HUES48 (cell line): Measurements from ENCODE around the gene PPARGC1A.

ENCODE experiments used
- H3K27ac ChIP-seq: one replicate; pipeline ENCODE4 v1.7.0; 2013; ENCODE audit warnings: low read depth, low read length, inconsistent platforms
- H3K27me3 ChIP-seq: 2 replicates; pipeline ENCODE4 v1.6.1; 2013; ENCODE audit warnings: mild to moderate bottlenecking, low read length; ENCODE audit not compliant: control insufficient read depth, insufficient read depth
- H3K36me3 ChIP-seq: 2 replicates; pipeline ENCODE4 v1.6.1; 2013; ENCODE audit warnings: low read length; ENCODE audit not compliant: control insufficient read depth, insufficient read depth
- H3K4me1 ChIP-seq: 2 replicates; pipeline ENCODE4 v1.6.1; 2013; ENCODE audit warnings: mild to moderate bottlenecking, low read length; ENCODE audit not compliant: control insufficient read depth, insufficient read depth
- H3K4me3 ChIP-seq: 2 replicates; pipeline ENCODE4 v1.5.1; 2013; ENCODE audit warnings: mild to moderate bottlenecking, low read depth, low read length
- H3K9ac ChIP-seq: 2 replicates; pipeline ENCODE4 v1.6.1; 2013; ENCODE audit warnings: mild to moderate bottlenecking, low read depth, low read length, moderate library complexity
- H3K9me3 ChIP-seq: 2 replicates; pipeline ENCODE4 v1.6.1; 2013; ENCODE audit warnings: low read length; ENCODE audit not compliant: control insufficient read depth, insufficient read depth

The PPARGC1A gene

DNA sequence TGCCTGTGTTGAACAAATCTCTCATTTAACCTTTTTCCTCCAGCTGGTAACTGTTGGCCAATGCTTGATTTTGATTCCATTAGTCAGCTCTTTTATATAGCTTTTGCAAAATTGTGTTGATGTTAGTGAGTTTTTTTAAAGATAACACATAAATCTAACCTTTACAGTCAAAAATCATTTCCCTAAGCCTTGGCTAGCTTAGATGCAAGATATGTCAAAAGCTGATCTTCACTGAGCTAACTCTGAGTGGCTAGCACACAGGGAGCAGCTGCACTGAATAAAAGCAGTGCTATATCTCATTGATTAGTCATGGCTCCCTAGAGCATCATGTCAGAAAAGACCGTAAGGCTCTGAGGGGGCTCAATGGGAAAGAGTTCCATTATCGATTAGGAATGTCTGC is 78.7 kb downstream of the PPARGC1A start:
- H3K36me3 ChIP-seq, result no peaks in the 10 kb centered on the region
- no peaks in the 10 kb centered on the region for H3K9me3 ChIP-seq

DNA sequence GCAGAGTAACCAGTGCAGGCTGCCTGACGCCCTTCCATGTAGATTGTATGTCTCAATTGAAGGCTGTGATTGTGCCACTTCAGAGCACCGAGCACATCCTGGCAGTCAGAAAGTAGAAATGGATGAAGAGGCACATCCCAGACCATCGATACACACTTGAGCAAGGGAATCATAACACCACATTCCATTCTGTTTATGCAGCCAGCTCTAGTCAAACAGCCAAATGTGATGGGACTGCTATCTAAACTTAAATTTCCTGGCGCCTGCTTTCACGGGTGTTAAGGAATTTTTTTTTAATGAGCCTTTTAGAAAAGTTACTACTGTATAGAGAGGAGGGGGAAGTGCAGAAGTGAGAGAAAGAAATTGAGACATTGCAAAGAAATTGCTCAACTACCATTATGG is 84.4 kb downstream of the PPARGC1A start:
- Histone ChIP-seq H3K4me1 (no peaks in the 10 kb centered on the region), H3K36me3 (no peaks in the 10 kb centered on the region), H3K9me3 (no peaks in the 10 kb centered on the region), H3K27ac (no peak overlapping the region), H3K4me3 (no peak overlapping the region), H3K27me3 (no peaks in the 10 kb centered on the region), H3K9ac (no peak overlapping the region)

More for the DNA sequence above, 78.7 kb downstream of the PPARGC1A start:
- Histone ChIP-seq H3K27me3 (no peaks in the 10 kb centered on the region), H3K9ac (no peak overlapping the region), H3K4me3 (no peak overlapping the region), H3K4me1 (0 out of 2 replicates have a peak, but pooled peaks cover 2% of the 10 kb centered on the region), H3K27ac (no peak overlapping the region)

DNA sequence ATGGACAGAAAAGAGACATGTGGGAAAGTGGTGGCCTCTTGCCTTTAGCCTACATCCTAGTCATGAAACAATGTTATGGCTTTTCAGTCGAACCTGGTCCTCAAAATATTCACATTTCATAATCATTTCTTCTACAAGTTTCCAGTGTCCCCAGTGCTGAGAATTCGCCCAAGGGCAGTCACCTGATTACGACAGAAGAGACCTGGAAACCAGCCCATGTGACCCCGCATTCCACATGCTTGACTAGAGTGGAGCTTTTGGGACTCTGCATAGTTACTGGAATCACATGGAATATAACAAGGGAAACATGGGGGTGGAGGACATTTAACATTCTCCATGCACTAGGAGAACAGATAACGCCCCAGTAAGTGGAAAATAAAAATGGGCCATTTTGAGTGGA is 100.1 kb downstream of the PPARGC1A start:
- no peak overlapping the region for H3K9ac ChIP-seq
- H3K27me3 ChIP-seq, result no peaks in the 10 kb centered on the region
- no peaks in the 10 kb centered on the region for H3K36me3 ChIP-seq
- no peak overlapping the region for H3K4me3 ChIP-seq
- no peak overlapping the region for H3K27ac ChIP-seq
- no peaks in the 10 kb centered on the region for H3K9me3 ChIP-seq
- peaks cover 7% of the 10 kb centered on the region; the same call in 1 of the 2 replicates for H3K4me1 ChIP-seq

DNA sequence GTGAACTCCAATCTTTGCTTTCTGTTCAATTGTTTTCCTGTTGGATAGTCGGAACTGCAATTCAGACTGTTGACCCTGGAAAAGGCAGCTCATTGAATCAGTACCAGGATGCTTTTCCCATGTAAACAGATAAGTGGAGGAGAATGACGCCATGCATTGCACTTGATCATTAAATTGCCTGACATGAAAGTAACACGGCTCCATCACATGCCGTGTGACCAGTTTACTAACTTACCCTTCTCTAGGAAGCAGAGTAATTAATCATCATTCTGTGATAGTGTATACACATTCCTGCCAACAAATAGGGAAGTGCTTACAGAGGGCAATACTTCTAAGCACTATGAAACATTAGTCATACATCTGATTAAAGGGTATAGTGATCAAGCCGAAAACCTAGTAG is 101.4 kb downstream of the PPARGC1A start:
- H3K27ac ChIP-seq, result no peak overlapping the region
- H3K9me3 ChIP-seq, result no peaks in the 10 kb centered on the region; the same call in 1 of the 2 replicates
- no peak overlapping the region for H3K9ac ChIP-seq
- H3K36me3 ChIP-seq, result no peaks in the 10 kb centered on the region
- H3K27me3 ChIP-seq, result no peaks in the 10 kb centered on the region
- peaks cover 7% of the 10 kb centered on the region; the same call in 1 of the 2 replicates for H3K4me1 ChIP-seq
- no peak overlapping the region for H3K4me3 ChIP-seq

DNA sequence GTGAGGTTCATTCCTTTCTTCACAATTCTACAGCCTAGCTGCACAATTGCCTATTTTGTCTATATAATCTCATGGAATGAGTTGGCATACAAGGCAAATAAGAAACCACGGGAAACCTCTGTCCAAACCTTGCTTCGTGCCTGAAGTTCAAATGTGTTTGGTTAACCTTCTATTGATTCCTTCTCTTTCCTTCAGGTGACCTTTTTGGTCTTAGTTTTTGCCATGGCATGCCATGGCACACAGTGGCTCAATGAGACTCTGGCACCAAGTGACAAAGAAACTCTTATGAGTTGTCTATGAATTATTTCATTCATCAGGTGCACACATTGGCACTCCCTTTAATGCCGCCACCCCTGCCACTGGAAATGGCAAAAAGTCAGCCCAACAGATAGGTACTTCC is 101.8 kb downstream of the PPARGC1A start:
- Histone ChIP-seq H3K27ac (no peak overlapping the region), H3K9me3 (no peaks in the 10 kb centered on the region; the same call in 1 of the 2 replicates), H3K4me3 (no peak overlapping the region), H3K27me3 (no peaks in the 10 kb centered on the region), H3K36me3 (no peaks in the 10 kb centered on the region), H3K4me1 (peaks cover 7% of the 10 kb centered on the region; the same call in 1 of the 2 replicates), H3K9ac (no peak overlapping the region)

DNA sequence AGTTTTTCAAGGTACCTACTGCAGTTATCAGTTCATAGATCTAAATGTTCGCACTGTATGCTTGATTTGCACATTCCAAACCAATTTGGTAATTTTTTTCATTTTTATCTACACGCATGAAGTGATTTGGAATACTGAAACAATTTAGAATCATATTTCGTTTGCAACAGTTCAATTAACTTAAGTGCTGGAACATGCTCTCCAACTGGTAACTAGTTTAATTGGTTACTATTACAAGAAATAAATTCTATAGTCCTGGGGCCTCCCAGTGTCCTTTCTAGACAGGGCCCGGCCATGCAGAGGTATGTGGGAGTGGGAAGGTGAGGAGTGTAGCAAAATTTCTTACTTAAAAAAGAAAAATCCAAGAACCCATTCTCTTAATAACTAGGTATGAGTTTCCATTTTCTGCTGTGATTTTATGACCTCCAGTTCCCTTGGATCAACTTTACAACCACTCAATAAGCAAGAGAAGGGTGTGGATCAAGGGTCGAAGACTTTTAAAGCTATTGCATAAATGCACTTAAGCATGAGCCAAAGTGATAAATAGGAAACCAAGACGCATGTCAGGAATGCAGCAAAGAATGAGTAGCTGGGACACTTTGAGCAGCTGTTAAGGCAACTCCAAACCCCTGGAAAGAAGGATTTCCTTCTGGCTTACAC is 106.9 kb downstream of the PPARGC1A start:
- H3K9ac ChIP-seq, result no peak overlapping the region
- no peaks in the 10 kb centered on the region; the same call in 1 of the 2 replicates for H3K9me3 ChIP-seq
- H3K4me3 ChIP-seq, result no peak overlapping the region
- no peaks in the 10 kb centered on the region for H3K4me1 ChIP-seq
- no peaks in the 10 kb centered on the region for H3K36me3 ChIP-seq
- no peak overlapping the region for H3K27ac ChIP-seq
- no peaks in the 10 kb centered on the region for H3K27me3 ChIP-seq

DNA sequence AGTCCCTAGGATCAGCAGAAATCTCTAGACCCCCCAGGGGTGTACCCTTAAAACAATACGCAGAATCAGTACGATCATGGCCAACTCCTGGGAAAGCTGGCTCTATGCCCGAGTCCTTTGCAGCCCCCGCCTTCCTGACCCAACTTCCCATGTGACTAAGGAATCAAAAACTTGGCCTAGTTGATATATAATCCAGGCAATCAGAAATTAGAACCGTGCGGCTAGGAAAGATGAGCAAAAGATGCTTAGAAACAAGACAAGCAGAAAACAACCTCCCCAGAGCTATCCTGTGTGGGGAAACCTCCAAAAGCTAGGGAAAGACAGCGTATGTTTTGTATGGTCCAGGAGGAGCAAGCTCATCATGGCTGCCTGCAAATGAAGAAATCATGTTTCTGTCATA is 110.0 kb downstream of the PPARGC1A start:
- Histone ChIP-seq H3K27me3 (no peaks in the 10 kb centered on the region), H3K36me3 (no peaks in the 10 kb centered on the region), H3K27ac (no peak overlapping the region), H3K4me3 (no peak overlapping the region), H3K9me3 (no peaks in the 10 kb centered on the region; the same call in 1 of the 2 replicates), H3K9ac (no peak overlapping the region), H3K4me1 (peaks cover 11% of the 10 kb centered on the region)

DNA sequence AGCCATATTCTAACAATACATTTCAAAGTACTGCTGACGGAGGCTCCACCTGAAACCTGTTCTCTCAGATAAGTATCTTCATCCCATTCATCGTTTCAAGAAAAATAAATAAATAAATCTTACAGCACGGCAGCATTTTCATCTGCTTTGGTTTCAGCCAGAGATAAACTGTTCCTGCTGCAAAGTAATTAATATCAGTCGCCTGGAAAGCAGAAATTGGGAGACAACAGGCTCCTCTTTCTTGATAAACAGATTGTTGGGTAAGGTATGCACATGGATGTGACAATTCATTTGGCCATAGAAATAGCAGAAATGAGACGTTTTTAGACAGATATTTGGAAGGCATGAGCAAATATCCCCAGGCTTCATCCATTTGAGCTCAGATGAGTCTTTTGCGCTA is 110.4 kb downstream of the PPARGC1A start:
- no peak overlapping the region for H3K27ac ChIP-seq
- no peaks in the 10 kb centered on the region for H3K36me3 ChIP-seq
- H3K9ac ChIP-seq, result no peak overlapping the region
- no peak overlapping the region for H3K4me3 ChIP-seq
- peaks cover 15% of the 10 kb centered on the region for H3K4me1 ChIP-seq
- H3K9me3 ChIP-seq, result no peaks in the 10 kb centered on the region; the same call in 1 of the 2 replicates
- no peaks in the 10 kb centered on the region for H3K27me3 ChIP-seq

DNA sequence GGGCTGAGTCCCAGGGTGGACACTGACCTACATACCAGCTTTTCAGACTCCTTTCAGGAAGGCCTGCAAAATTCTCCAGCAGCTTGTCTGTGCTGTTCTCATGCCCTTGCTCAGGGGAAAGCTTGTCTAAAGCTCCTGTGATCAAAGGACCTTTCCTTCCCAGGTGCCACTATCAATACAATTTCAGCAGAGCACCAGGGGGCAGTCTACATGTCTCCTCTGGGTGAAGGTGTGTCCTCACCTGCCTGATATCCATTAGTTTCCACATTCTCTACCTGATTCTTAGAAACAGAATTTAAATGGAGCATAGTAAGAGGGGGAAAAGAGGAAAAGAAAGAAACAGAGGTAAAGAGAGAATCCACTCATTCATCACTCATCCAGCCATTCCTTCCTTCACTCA is 114.2 kb downstream of the PPARGC1A start:
- H3K9me3 ChIP-seq, result no peaks in the 10 kb centered on the region
- H3K27me3 ChIP-seq, result no peaks in the 10 kb centered on the region
- H3K27ac ChIP-seq, result no peak overlapping the region
- no peak overlapping the region for H3K4me3 ChIP-seq
- no peaks in the 10 kb centered on the region for H3K36me3 ChIP-seq
- H3K4me1 ChIP-seq, result peaks cover 24% of the 10 kb centered on the region
- no peak overlapping the region for H3K9ac ChIP-seq

DNA sequence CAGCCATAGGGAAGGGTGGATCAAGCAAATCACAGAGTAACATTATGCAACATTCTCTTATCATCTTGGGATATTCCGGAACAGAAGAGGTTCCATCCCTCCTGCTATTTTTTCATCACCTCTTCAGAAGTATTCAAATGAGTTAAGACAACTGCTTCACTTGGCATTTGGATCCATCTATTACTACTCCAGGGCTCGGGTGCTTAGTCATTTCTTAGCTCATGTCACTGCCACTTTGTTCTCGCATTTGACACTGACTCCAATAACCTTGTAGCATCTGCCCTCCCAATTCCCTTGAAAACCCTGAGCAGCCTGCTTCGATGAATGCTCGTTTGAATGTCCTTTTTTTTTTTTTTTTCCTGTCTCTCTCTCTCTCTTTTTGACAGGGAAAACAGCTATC is 114.9 kb downstream of the PPARGC1A start:
- Histone ChIP-seq H3K27me3 (no peaks in the 10 kb centered on the region), H3K9me3 (no peaks in the 10 kb centered on the region), H3K36me3 (no peaks in the 10 kb centered on the region), H3K9ac (no peak overlapping the region), H3K27ac (no peak overlapping the region), H3K4me3 (no peak overlapping the region), H3K4me1 (peaks cover 24% of the 10 kb centered on the region)

DNA sequence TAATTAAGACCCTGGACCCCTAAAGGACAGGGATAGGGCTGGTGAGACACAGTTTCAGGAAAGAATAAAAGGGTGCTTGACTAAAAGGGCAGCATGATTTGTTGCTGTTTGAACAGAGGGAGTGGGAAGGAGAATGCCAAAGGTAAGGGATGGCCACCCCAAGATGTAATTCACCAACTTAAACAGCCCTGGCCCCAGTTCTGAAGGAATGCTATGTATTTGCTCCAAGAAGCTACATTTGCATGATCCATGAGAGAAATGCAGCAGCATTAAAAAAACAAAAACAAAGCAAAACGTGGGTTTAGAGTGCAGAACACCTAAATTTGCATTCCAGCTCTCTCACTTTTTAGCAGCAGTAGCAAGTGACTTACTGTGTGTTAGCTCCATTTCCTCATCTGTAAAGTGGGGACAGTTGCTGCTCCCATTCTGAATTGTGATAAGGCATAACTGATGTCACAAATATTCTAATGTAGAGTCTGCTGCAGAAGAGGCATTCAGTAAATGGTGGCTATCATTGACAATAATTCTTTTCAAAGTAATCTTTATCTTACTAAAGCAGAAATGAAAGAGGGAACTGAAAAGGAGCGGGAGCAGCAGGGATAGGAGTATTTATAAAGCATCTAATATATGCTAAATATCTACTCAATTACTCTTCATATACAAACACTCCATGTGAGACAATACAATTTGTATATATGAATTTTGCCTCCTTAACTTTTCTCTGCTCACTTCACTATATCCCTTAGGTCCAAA is 115.8 kb downstream of the PPARGC1A start:
- Histone ChIP-seq H3K9me3 (no peaks in the 10 kb centered on the region), H3K27ac (no peak overlapping the region)

More for the DNA sequence above, 115.8 kb downstream of the PPARGC1A start:
- Histone ChIP-seq H3K27me3 (no peaks in the 10 kb centered on the region), H3K4me1 (peaks cover 24% of the 10 kb centered on the region), H3K36me3 (no peaks in the 10 kb centered on the region), H3K9ac (no peak overlapping the region), H3K4me3 (no peak overlapping the region)
